Measurements from ENCODE around the gene ZNHIT2. TPM values are rescaled to one million over a fixed set of nuclear protein-coding genes. Genes with fewer than 3 reads are reported as not detected.

The ZNHIT2 gene
- total and polyA plus RNA-seq, 2 of the 8 experiments (the other 6 are each of a cell fraction or from before 2014, with no cell fraction given): 13.0 to 16.1 TPM

GRCh38 chr11:65109231-65110198, 8.0 kb downstream of the ZNHIT2 start:
- H2BK15ac ChIP-seq (ENCODE audit: low read length): no peak overlapping the region
- H2BK20ac ChIP-seq (ENCODE audit: low read length): no peak overlapping the region
- WGBS, 2 experiments (ENCODE audit: extremely low coverage in 1 of 2, insufficient coverage in 1 of 2, insufficient read length in 1 of 2, insufficient replicate concordance in 2 of 2, low coverage in 1 of 2, low lambda C conversion rate in 2 of 2, missing lambda C conversion rate in 1 of 2): 94% methylated on average over 36 of the region's 36 CpGs; no CpG with 5 or more reads in 1 of the 2 experiments
- CTCF ChIA-PET (ENCODE audit: partially characterized antibody): interaction anchor here (0.5 to 7.9 kb wide), 34 partner anchors 8 to 322 kb away, joined by 3 to 85 read pairs (median 4); partner anchors contain the start of genes FAU, MAJIN, MRPL49 and SNX15
- no peak overlapping the region for H2BK120ac ChIP-seq (replicated peaks; ENCODE audit: low read depth, low read length)
- no peak for FAIRE-seq
- H3K4me3 ChIP-seq (ENCODE audit: extremely low read depth in 1 of 4, insufficient read depth in 2 of 4, low read depth in 3 of 4, low read length in 4 of 4): no peak overlapping the region
- H4K91ac ChIP-seq (replicated peaks; ENCODE audit: insufficient read length, low read length): no peak overlapping the region
- H3K4me2 ChIP-seq (ENCODE audit: insufficient read depth in 1 of 2, low read depth in 2 of 2, low read length in 2 of 2): no peak overlapping the region
- H4K8ac ChIP-seq (ENCODE audit: extremely low read depth, insufficient read depth, low read length): no peak overlapping the region
- no peak overlapping the region for H4K5ac ChIP-seq (ENCODE audit: insufficient read length, low read depth, low read length)
- H2AK5ac ChIP-seq (ENCODE audit: low read depth, low read length): no peak overlapping the region
- peaks cover 2 to 18% (median 12%) of the 10 kb centered on the region in 4 experiments for H3K4me1 ChIP-seq (replicated peaks in 1 of 4; ENCODE audit: control insufficient read depth in 3 of 4, insufficient read depth in 4 of 4, low read length in 3 of 4)
- H3K56ac ChIP-seq (replicated peaks; ENCODE audit: insufficient read length, low read depth, low read length): no peak overlapping the region
- no peak overlapping the region for H2AFZ ChIP-seq (ENCODE audit: low read length)
- H3K79me1 ChIP-seq (ENCODE audit: low read depth, low read length): peaks cover 7% of the 10 kb centered on the region; the same call in 1 of the 2 replicates
- H3K9ac ChIP-seq (replicated peaks in 1 of 4; ENCODE audit: extremely low read depth in 1 of 4, low read depth in 3 of 4, low read length in 3 of 4): no peak overlapping the region
- no peak overlapping the region for H3K14ac ChIP-seq (ENCODE audit: insufficient read length)
- peaks cover 0 to 19% of the 10 kb centered on the region in 2 experiments for H4K20me1 ChIP-seq (replicated peaks in 1 of 2; ENCODE audit: control insufficient read depth in 1 of 2, insufficient read depth in 2 of 2, low read length in 2 of 2)
- H3K23ac ChIP-seq (ENCODE audit: insufficient read length): no peak overlapping the region
- no peak overlapping the region for H3K18ac ChIP-seq (ENCODE audit: extremely low read depth, low read length)
- no peak for DNase-seq (ENCODE audit: low read depth in 1 of 2, low spot score in 2 of 2)
- peaks cover 0 to 13% (median 0%) of the 10 kb centered on the region in 4 experiments; a peak in 1 of 8 replicates for H3K36me3 ChIP-seq (ENCODE audit: control insufficient read depth in 2 of 4, insufficient read depth in 4 of 4, low read length in 3 of 4)
- H2BK12ac ChIP-seq (ENCODE audit: low read depth, low read length): no peak overlapping the region
- H2BK5ac ChIP-seq (ENCODE audit: low read depth, low read length): no peak overlapping the region
- no peak overlapping the region for H3K4ac ChIP-seq (replicated peaks; ENCODE audit: insufficient read length, low read depth, low read length)
- H3K23me2 ChIP-seq (ENCODE audit: low read depth, low read length): peaks cover 12% of the 10 kb centered on the region; the same call in 1 of the 2 replicates
- no peaks in the 10 kb centered on the region for H3K9me3 ChIP-seq (ENCODE audit: insufficient read depth in 2 of 2, low read depth in 1 of 2, low read length in 1 of 2)
- no peak overlapping the region for H3K27ac ChIP-seq (ENCODE audit: low read depth, low read length)
- POLR2A ChIA-PET (ENCODE audit: partially characterized antibody): interaction anchor here (0.7 to 17.4 kb wide), 10 partner anchors 8 to 246 kb away, joined by 3 to 305 read pairs (median 11); partner anchors contain the start of genes ARL2, FAU, MRPL49 and SYVN1
- no peaks in the 10 kb centered on the region for H3K27me3 ChIP-seq (replicated peaks in 1 of 4; ENCODE audit: control insufficient read depth in 3 of 4, extremely low read depth in 1 of 4, insufficient read depth in 3 of 4, low read length in 3 of 4)
- H3K79me2 ChIP-seq (ENCODE audit: control insufficient read depth in 1 of 2, insufficient read depth in 2 of 2, low read length in 2 of 2): no peaks in the 10 kb centered on the region; a peak in 1 of 4 replicates
- no peak for TF ChIP-seq KDM1A (IDR thresholded peaks at IDR 0.05; ENCODE audit: borderline replicate concordance, low read length)
- no peak for TF ChIP-seq JUND (IDR thresholded peaks at IDR 0.05; ENCODE audit: low read length)
- TF ChIP-seq CREB1 (IDR thresholded peaks at IDR 0.05): no peak
- no peak for TF ChIP-seq CEBPB (IDR thresholded peaks at IDR 0.05; ENCODE audit: low read depth, low read length)
- no peak for TF ChIP-seq BCL11A (IDR thresholded peaks at IDR 0.05; ENCODE audit: low read depth in 2 of 2, low read length in 2 of 2)
- TF ChIP-seq RBBP5 (IDR thresholded peaks at IDR 0.05; ENCODE audit: borderline replicate concordance, low read depth, low read length): no peak
- no peak for TF ChIP-seq FOSL1 (IDR thresholded peaks at IDR 0.05; ENCODE audit: insufficient read depth, low read depth, low read length)
- no peak for TF ChIP-seq MAFK (IDR thresholded peaks at IDR 0.05; ENCODE audit: low read depth, low read length)
- no peak for TF ChIP-seq JUN (IDR thresholded peaks at IDR 0.05; ENCODE audit: low read depth, low read length)
- no peak for TF ChIP-seq SIX5 (IDR thresholded peaks at IDR 0.05; ENCODE audit: low read depth, low read length)
- no peak for TF ChIP-seq RFX5 (IDR thresholded peaks at IDR 0.05; ENCODE audit: borderline replicate concordance, low read depth, low read length)
- no peak for TF ChIP-seq ASH2L (IDR thresholded peaks at IDR 0.05; ENCODE audit: low read length)
